GM04504 (cell line): ENCODE results near the gene PPP2R3B.
"Not testable (repeated sequence)": the region's sequence is repeated elsewhere in the genome, so short reads cannot be mapped to it uniquely, and the experiment has no call there.

Experiments used
- DNase-seq: peaks from one replicate; pipeline ENCODE4 v3.0.0-alpha.2; 2012; ENCODE audit warnings: low read depth

PPP2R3B gene

GRCh38 chrX:337331-337831, 49.3 kb downstream of the PPP2R3B start:
- no peak for DNase-seq

GRCh38 chrX:336227-336626, 50.5 kb downstream of the PPP2R3B start:
- no peak for DNase-seq

GRCh38 chrX:335758-336155, 51.0 kb downstream of the PPP2R3B start:
- no peak for DNase-seq

- no peak for DNase-seq
Measured at GRCh38 chrX:334971-335757, 51.5 kb downstream of the PPP2R3B start.

- DNase-seq, result no peak
Measured at GRCh38 chrX:334331-334891, 52.3 kb downstream of the PPP2R3B start.

- no peak for DNase-seq
Measured at GRCh38 chrX:333611-334311, 52.9 kb downstream of the PPP2R3B start.

GRCh38 chrX:332916-333610, 53.6 kb downstream of the PPP2R3B start:
- no peak for DNase-seq

- no peak for DNase-seq
Measured at GRCh38 chrX:332496-332860, 54.2 kb downstream of the PPP2R3B start.

GRCh38 chrX:331825-332495, 54.7 kb downstream of the PPP2R3B start:
- no peak for DNase-seq

- no peak for DNase-seq
Measured at GRCh38 chrX:331151-331824, 55.4 kb downstream of the PPP2R3B start.

- no peak for DNase-seq
Measured at GRCh38 chrX:330726-331150, 56.0 kb downstream of the PPP2R3B start.

- DNase-seq, result not testable (repeated sequence)
Measured at GRCh38 chrX:330141-330725, 56.5 kb downstream of the PPP2R3B start.

- no peak for DNase-seq
Measured at GRCh38 chrX:329291-329910, 57.3 kb downstream of the PPP2R3B start.

- DNase-seq, result no peak
Measured at GRCh38 chrX:327660-328126, 59.0 kb downstream of the PPP2R3B start.

GRCh38 chrX:324664-325063, 62.0 kb downstream of the PPP2R3B start:
- DNase-seq, result not testable (repeated sequence)

GRCh38 chrX:323721-324628, 62.7 kb downstream of the PPP2R3B start:
- no peak for DNase-seq

- no peak for DNase-seq
Measured at GRCh38 chrX:320126-320783, 66.5 kb downstream of the PPP2R3B start.

GRCh38 chrX:319579-320125, 67.1 kb downstream of the PPP2R3B start:
- no peak for DNase-seq
